Fibroblast of skin of abdomen (primary cell): ENCODE data around the gene COL4A1.

Source experiments
- DNase-seq: peaks from one replicate; pipeline ENCODE4 v3.0.0-alpha.2; 2013

COL4A1 gene

DNA sequence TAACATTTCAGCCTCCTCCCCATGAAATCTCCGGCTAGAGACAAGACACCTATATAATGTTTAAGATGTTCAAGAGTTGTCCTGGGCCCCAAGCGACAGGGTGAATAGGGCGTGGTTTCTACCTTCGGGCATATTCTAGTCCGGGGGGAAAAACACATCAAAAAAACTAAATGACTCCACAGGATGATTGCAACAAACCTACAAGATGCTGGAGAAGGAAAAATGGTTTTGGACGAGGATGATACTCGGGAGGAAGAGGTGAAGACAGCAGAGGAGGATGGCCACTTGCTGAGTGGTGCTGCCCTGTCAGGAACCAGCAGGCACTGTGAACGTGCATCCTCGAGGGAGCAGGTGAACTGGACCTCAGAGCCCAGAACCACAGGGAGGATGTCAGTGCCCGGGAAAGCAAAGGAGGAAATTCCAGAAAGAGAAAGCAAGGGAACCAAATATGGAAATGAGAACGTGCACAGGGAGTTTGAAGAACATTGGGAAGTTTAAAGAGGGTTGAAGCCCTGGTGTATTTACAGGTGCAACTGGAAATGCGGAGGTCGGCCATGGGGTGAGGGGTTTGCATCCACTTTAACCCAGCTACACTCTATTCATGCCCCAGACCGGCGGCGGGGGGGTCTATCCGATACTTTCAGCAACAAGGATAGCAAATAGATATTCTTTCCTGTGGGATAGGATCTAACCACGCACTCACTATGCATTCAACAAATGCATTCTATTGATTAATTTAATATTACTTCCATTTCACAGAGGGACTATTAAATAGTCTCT is 50.6 kb downstream of the COL4A1 start:
- DNase-seq = no peak

DNA sequence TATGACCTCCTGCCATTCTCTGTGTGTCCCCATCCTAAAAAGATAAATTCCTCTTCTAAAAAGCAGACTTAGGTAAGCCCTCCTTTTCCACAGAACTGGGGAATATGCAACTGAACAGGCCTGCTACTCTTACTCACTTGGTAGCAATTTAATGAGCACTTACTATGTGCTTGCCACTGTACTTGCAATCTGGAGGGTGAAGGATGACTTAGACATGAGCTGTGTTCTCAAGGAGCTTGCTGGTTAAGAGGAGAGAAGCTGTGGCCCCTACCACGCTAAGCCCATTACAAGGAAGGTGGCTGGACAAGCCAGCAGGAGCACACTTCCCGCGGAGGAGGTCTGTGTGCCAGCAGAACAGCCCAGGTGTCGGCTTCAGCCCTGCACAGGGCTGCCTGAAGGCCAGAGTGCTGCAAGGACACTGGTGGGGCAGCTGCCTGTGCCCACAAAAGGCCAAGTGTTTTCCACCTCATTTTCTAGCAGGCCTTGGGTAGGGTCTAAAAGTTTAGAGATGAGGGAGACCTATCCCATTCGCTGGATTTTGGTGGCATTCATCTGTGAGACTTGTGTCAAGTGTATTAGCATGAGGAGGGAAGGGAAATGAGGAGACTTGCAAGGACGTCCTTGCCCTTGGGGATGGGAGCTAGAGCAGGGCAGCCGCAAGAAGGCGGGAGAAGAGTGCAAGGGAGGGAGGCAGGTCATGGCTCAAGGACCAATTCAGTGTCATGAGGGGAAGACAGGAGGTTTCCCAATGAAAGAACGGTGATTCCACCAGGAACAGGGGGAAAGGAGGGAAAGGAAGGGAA is 52.0 kb downstream of the COL4A1 start:
- DNase-seq = peak; percentile 14

DNA sequence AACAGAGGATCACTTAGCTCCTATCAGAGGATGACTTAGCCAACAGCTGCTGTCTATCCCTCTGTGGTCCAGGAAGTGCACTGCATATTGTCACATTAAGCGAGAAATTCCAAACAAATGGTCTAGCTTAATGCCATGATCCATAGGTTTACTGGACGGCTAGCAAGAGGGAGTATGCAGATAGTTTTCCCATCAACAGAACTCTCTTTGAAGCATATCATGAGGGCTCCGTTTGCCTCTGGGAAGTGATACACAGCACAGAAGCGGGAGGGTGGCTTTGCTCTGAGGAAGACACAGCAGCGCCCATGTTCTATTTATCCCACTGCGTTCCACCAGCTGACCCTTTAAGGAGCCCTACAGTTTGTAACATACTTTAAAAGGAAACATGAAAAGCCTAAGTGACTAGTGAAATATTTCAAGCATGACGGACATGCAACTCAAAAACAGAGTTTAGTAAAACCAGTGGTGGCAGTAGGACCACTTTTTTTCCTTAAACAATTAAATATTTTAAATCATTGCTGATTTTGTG is 52.7 kb downstream of the COL4A1 start:
- no peak for DNase-seq

DNA sequence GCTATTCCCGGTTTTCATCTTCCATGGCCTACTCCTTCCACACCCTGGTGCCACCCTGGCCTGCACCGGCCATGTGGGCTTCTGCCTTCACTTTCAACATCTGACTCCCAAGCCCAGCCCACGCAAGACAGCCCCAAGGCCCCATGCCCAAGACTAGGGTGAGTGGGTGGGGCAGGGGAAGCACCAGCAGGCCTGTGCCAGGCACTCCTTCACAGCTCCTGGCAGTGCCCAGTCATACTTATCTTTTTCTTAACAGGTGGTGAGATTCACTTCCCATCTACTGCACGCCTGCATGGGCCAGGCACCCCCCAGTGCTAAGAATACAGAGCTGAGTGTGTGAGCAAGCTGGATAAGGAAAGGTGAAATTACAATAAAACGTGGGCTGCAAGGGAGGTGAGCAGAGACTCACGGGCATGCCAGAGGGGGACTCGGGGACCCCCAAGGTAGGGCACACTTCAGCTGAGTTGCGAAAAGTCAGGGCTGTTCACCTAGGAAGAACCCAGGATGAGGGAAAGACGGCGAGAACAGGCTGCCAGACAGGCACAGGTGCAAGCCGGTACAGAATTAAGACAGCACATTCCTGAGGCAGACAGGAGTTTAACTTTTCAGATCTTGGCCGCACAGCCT is 55.7 kb downstream of the COL4A1 start:
- DNase-seq = no peak

DNA sequence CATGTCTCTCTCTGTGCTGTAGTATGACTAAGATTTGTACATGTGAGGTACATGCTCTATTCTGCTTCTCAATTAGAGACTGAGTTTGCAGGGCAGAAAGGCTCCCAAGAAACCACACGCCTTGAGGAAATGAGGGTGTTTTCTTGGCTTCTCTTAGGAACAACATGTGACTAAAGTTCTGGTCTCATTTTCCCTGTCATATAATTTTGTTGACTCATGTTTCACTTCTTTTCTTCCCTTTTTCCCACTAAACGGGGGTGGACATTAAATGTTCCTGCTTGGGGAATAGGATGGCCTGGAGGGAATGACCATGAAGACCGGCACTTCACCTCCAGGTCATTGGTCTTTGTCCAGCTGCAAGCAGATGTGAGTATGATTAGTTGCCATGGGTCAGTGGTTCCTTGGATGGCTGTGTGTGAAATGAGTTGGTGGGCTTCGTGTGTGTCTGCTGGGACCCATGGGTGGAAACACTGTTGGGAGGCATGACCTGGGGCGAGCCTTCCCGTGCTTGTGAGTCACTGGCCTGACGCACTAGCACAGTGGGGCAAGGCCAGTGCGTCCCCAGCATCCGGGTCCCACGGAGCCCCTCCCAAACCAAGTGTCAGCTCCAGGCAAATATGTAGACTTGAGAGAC is 56.6 kb downstream of the COL4A1 start:
- peak; percentile 53 for DNase-seq

DNA sequence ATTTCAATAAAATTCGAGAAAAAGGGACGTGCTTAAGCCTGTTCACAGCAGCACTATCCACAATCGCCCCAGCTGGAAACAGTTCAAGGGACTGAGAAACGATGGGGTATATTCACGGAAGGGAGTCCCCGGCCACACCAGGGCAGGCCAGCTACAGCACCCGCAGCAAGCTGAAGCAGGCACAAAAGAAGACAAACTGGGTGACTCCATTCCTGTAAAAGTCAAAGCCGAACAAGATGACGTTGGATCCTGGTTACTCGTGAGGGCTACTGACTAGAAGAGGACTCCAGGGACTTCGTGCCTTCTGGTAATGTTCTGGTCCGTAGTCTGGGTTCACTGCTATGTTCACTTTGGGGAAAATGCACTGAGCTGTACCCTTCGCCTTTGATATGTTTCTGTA is 57.6 kb downstream of the COL4A1 start:
- DNase-seq = no peak

DNA sequence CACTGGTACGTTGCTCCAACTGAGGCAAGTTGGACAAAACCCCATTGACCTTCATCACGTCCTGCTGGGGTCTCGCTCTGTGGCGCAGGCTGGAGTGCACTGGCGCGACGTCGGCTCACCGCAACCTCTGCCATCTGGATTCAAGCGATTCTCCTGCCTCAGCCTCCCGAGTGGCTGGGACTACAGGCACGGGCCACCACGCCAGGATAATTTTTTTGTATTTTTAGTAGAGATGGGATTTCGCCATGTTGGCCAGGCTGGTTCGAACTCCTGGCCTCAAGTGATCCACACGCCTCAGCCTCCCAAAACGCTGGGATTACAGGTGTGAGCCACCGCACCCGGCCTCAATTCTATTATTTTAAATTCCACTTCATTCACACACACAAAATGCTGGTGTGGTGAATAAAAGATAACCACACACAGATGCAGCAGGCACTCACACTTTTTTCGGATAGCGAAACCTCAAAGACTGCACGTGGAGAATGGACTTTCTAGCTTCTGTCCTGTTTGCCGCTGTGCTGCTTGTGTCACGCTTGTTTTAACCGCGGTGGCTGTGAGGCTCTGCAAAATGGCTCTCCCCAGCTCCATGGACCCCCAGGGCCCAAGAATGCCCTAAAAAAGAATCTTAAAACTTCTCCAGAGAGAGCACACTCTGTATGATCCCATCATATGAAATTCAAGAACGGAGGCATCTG is 58.4 kb downstream of the COL4A1 start:
- DNase-seq = no peak

DNA sequence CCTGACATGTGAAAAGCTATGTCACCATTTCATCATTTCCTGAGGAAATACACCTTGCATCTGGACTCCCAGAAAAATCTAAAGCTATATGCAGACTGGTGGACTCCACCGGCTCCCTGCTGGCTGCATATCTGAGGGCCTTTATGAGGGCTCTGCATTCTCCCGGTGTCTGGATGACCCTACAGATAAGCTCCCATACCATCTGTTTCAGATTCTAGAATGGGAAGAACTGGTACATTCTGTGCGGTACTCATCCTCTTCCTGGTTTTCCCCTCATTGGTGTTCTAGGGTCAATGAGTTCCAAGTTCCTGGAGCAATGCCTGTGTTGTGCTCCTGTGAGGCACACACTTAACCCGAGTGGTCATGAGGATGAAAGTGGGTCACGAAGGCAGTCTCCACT is 60.4 kb downstream of the COL4A1 start:
- DNase-seq = no peak

DNA sequence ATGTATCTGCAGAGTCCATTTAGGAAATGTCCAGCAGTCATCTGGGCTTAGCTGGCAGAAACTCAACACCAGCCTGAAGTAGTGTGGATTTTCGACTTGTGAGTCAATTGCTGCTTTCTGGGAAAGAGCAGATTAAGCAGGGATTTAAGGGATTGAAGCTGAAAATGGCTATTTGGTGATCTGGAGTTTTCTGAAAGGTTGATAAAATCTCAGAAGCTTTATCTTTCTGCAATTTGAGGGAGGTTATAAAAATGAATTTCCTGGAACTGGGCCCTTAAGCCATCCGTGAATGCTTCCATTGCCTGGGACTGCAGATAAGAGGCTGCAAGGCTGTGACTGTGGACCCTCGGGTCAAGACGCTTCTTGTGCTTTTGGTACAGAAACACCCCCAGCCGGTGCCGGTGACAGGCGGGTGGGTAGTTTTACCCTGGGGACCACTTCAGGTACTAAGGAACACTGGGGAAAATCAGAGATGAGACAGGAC is 61.5 kb downstream of the COL4A1 start:
- peak; percentile 49 for DNase-seq

DNA sequence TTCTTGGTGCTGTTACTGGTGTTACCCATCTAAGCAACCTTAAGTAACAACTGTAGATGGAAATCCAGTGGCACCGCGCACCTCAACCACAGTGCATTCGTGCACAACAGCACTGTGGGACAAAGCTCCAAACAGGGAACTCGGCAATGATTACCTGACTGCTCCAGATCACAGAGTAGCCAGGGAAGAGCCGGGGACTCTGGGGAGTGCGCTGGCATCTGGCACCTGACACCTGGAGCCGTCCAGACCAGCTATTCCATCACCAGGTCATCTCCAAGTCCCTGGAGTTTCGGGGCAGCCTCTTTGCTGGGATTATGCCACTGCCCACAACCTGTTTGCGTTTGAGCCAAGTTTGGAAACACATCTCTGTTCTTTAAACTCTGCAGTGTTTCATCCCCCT is 62.0 kb downstream of the COL4A1 start:
- DNase-seq = no peak

DNA sequence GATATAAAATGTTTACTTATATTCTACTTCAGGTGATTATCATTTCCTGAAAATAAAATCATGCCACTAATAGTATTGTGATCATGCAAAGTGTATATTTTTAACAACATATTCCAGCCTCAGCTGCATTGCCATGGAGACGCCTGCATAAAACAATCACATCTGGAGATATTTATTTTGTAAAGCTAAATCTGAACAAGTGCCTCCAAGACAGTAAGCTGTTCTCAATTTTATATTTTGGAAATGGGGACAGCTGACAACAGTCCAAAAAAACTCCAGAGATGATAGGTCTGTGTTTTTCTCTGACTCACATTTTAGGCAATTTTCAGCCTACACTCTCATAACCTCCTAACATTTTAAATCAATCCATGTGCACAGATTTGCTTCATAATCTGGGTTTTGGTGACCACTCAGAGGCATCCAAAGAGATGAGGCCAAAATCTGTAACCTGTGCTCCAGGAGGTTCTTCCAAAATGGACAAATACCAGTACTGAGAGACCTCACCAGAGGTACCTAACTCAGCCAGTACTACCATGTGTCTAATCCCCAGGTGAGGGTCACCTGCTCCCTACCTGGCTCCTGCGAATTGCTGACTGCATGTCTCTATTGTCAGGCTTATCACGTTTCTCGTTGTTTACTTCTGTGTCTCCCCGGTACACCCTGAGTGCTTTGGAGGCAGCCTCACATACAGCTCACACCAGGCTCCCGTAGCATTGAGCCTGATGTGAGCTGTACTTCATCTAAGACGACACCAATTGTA is 62.7 kb downstream of the COL4A1 start:
- peak; percentile 55 for DNase-seq

DNA sequence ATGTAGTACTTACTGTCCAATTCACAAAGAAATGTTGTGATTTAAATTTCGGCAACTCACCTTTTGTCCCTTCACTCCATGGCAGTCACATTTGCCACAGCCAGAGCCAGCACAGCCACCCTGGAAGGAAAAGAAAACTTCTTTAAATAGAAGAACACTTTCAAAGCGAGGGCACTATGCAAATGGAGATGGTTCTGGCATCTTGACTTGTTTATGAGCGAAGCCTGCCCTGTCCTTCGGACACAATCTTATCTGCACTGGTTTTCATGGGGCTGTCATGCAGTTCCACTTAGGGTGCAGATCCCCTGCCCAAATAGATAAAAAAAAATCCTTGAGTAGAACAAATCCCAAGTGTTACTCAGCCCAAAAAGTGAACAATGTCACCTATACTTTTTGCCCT is 64.3 kb downstream of the COL4A1 start:
- DNase-seq = no peak

DNA sequence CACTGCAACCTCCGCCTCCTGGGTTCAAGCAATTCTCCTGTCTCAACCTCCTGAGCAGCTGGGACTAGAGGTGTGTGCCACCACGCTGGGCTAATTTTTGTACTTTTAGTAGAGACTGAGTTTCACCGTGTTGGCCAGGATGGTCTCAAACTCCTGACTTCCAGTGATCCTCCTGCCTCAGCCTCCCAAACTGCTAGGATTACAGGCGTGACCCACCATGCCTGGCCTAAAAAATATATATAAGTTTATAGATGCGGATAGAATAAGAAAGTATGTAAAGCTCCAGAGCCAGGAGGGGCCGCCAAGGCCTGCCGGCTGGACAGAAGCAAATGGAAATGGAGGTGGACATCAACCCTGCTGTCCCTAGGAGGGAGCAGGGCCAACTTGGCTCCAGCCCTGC is 66.0 kb downstream of the COL4A1 start:
- DNase-seq = no peak

DNA sequence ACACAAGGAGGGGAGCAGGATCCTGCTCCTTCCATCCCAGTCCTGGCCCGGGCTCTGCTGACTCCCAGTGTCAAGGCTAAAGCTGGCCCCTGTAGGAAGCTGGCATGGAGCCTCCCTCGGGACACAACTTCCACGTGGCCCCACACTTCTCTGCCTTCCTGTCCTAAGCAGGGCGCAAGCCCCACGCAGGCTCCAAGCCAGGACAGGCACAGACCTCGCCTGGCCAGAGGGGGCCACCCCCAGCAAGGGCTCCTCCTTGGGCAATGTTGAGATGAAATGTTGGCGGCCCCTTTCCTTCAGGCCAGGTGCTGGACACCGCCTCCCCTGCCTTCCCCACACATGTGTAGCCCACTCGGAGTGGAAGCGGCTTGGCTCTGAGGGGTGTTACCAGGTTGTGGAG is 66.6 kb downstream of the COL4A1 start:
- DNase-seq = no peak

DNA sequence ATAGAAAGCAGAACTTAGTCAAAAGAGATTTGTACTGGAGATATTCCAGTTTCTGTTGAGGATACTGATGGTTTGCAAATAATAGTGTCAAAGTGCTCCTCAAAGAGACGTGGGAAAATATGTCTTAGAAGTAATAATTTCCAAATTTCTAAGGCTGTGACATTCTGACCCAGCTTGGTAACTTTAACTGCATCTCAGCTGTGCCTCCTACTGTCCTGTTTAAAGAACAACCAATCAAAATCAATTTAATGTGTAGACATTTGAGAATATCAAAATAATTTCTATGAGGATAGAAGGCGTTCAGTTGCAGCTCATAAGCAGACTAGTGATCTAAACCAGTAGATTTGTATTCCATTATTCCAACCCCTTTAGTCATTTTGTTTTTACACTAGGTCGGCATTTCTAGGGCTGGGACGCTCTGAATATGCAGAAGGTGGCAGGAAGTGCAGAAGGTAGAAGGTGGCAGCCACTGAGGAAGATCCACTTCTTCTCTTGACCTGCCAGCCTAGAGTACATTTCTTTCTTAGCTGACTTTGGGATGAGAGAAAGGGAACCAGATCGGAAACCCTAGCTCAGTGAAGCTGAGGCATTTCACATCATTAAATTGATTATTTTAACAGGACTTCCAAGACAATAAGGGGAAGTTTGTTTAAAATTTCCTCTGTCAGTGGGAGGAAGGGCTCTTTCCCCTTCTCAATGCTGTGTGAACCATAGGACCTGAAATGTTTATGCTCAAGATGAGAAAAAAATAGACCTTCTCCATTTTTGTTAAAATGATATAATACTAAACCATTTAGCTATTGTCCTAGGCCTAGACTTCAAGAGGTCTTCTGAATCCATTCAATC is 67.5 kb downstream of the COL4A1 start:
- no peak for DNase-seq

DNA sequence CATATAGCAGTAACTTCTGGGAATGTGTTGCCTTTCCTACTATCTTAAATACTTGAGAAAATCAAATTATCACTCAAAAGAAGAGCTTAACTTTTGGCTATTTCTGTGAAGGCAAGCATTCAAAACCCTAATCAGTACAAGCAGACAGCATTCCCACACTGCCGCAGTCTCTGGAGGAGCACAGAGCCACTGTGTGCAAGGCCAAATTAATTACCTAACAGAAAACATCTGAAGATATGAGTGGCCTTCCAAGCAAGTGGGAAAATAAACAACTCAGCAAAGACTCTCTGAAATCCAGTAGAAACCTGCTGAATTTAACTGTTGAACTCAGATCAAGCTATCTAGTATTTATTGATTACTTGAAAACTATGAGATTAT is 68.2 kb downstream of the COL4A1 start:
- DNase-seq = no peak

DNA sequence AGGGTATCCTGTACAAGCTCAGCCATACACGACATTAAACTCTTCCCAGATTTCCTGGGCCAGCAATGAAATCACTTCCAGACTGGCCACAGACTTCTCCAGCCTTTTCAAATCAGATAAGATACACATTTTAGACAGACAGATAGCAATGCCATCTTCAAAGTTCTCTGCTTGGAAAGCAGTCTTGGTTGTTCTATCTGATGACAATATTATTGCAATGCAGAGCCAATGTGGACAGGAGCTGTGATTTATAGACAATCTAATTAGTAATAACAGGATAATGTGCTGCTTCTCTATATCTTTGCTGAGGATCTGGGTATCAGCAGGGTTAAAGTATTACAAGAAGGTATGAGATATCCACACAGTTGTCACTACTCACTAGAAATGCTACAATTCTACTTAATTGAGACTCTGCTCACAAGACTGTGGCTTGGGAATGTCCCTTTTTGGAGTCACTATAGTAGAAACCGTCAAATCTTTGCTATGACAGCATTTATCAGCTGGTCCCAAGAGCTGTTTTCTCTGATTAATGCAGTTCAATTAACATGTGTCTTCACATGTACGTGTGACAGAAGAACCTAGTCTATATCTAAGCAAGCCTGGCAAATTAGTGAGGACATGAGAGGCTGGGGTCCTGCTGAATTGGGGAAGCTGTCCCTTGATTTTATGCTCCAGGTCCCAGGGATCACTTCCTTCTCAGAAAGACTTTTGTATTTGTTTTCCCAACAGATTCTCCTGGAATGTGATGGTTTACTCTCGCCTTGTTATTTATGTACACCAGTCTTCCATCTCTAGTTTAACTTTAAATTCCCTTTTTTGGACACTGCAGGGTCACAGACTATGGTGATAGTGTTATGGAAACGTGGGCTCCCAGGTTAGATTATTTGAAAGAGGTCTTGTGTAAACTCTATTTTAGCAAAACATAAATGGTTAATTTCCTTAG is 68.8 kb downstream of the COL4A1 start:
- no peak for DNase-seq

DNA sequence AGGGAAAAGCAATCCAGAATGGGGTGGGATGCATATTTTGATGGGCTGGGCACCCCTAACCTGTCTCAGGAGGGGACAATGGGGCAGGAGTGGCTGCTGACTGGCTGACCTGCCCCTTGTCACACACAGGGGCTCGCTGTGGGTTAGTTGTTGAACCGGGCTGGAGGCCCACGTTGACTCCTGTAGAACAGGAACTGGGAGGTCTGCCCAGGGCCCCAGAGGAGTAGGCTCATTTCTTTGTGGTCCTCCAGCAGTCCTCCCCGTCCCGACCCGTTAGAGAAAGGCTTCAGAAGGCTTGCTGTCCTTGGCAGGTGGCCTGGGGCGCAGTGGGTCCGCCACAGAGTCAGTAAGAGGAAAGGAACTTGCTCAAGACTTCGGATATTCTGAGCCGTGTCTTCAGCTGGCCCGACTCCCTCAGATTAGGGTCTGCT is 70.1 kb downstream of the COL4A1 start:
- no peak for DNase-seq

DNA sequence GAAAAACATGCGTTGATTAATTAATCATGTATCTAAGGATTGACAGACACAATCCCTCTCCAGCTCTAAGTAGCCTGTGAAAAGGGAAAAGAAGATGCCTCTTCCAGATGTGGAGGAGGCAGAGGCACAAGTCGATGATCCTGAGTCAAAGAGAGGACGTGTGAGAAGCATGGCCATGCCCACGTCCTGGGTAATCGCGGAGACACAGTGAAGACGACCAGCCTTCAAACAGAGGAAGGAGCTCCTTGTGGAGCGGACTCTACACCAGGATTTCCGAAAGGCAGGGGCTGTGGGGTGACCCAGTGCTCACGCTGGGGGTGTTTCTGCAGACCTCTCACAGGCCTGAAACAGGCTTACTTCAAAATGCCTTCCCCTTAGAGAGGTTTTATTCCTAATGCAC is 70.5 kb downstream of the COL4A1 start:
- no peak for DNase-seq
